Measurements from ENCODE around the gene ACSF2. TPM values are rescaled to one million over a fixed set of nuclear protein-coding genes. Genes with fewer than 3 reads are reported as not detected.

Gene ACSF2
- total and polyA plus RNA-seq, 2 donors (not counting 3 experiments of a cell fraction or from before 2014, with no cell fraction given): 33.2 to 37.2 TPM

DNA sequence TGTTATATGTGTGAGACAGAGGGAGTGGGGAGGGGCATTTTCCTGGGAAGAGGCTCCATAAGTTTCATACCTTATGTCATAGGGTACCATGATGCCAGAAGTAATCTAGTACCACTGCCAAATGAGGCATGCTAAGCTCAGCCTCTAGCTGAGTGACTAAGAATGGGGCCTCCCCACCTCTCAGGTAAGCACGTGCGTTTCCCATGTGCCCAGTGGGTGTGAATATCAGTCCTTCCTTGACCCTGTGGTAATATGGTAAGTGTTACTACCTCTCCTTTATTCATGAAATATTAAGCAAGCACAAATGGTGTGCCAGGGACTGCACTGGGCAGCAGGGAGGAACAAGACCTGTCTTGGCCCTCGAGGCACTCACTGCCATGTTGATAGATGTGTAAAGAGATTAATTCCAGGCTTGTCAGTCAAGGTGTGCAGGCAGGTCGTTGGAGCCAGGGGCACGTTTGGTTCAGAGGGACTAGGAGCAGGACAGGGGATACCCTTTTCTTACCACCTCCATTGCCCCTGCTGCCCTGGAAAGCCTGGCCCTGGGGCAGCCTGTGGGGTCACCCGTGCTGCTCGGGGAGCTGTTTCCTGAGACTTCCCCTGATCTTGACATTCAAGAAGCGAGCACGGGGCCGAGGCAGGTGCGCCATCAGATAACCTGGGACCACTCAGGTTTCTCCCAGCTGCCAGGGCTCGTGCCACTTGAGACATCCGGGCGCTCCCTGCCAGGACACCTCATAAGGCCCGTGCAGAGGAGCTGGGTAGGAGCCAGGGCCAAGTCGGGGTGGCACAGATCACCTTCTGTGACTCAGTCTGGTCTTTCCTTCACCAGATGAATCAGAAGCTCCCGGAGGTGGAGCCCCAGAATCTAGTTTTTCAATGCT is 61.4 kb downstream of the ACSF2 start:
- FAIRE-seq (no peak), DNase-seq (ENCODE audit: low read depth, low spot score) (no peak)
- no peaks in the 10 kb centered on the region for H4K20me1 ChIP-seq (replicated peaks; ENCODE audit: control insufficient read depth, extremely low read depth, insufficient read depth, low read length)
- BruUV-seq (replicated peaks): no TSS peak
- no peaks in the 10 kb centered on the region for H3K9me3 ChIP-seq (replicated peaks; ENCODE audit: control insufficient read depth, insufficient read depth, low read length)
- H3K9me1 ChIP-seq (replicated peaks; ENCODE audit: control insufficient read depth, extremely low read depth, insufficient read depth, low read length): no peaks in the 10 kb centered on the region
- TF ChIP-seq, protein P1, sequence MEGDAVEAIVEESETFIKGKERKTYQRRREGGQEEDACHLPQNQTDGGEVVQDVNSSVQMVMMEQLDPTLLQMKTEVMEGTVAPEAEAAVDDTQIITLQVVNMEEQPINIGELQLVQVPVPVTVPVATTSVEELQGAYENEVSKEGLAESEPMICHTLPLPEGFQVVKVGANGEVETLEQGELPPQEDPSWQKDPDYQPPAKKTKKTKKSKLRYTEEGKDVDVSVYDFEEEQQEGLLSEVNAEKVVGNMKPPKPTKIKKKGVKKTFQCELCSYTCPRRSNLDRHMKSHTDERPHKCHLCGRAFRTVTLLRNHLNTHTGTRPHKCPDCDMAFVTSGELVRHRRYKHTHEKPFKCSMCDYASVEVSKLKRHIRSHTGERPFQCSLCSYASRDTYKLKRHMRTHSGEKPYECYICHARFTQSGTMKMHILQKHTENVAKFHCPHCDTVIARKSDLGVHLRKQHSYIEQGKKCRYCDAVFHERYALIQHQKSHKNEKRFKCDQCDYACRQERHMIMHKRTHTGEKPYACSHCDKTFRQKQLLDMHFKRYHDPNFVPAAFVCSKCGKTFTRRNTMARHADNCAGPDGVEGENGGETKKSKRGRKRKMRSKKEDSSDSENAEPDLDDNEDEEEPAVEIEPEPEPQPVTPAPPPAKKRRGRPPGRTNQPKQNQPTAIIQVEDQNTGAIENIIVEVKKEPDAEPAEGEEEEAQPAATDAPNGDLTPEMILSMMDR (IDR thresholded peaks at IDR 0.05; ENCODE audit: extremely low read depth in 1 of 2, insufficient read depth in 1 of 2, low read depth in 1 of 2, low read length in 2 of 2): no peak
- TF ChIP-seq JUN (IDR thresholded peaks at IDR 0.05; ENCODE audit: borderline replicate concordance, insufficient read depth, insufficient read length, low read depth): no peak
- TF ChIP-seq, protein P2, sequence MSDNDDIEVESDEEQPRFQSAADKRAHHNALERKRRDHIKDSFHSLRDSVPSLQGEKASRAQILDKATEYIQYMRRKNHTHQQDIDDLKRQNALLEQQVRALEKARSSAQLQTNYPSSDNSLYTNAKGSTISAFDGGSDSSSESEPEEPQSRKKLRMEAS (IDR thresholded peaks at IDR 0.05; ENCODE audit: insufficient read depth, insufficient read length): no peak
- TF ChIP-seq POLR2A (IDR thresholded peaks at IDR 0.05; ENCODE audit: low read depth, low read length): no peak
- TF ChIP-seq POLR2AphosphoS5 (IDR thresholded peaks at IDR 0.05; ENCODE audit: insufficient read depth, low read depth, low read length): no peak
- no peak for TF ChIP-seq MYC (IDR thresholded peaks at IDR 0.05; ENCODE audit: low read depth, low read length)
- no peak for TF ChIP-seq FOS (IDR thresholded peaks at IDR 0.05; ENCODE audit: borderline replicate concordance, insufficient read depth, low read length)
- TF ChIP-seq EZH2 (IDR thresholded peaks at IDR 0.05; ENCODE audit: borderline replicate concordance, low read depth, low read length, severe bottlenecking): no peak
- no peak for TF ChIP-seq GATA2 (IDR thresholded peaks at IDR 0.05; ENCODE audit: insufficient read depth, insufficient read length, low read depth, low read length)
- no peaks in the 10 kb centered on the region for H3K27me3 ChIP-seq (ENCODE audit: control insufficient read depth in 2 of 2, insufficient read depth in 2 of 2, low read length in 2 of 2)
- peaks cover 0 to 10% of the 10 kb centered on the region in 2 experiments for H3K36me3 ChIP-seq (ENCODE audit: control insufficient read depth in 2 of 2, extremely low read depth in 1 of 2, insufficient read depth in 2 of 2, low read length in 2 of 2)
- no peak overlapping the region for H3K9ac ChIP-seq (replicated peaks; ENCODE audit: extremely low read depth, insufficient read depth, low read length)
- H3K4me3 ChIP-seq (replicated peaks in 1 of 3; ENCODE audit: insufficient read depth in 1 of 3, low read depth in 1 of 3, low read length in 3 of 3): no peak overlapping the region
- no peak overlapping the region for H2AFZ ChIP-seq (ENCODE audit: low read depth, low read length)
- no peaks in the 10 kb centered on the region for H3K79me2 ChIP-seq (ENCODE audit: control insufficient read depth, insufficient read depth, low read length)
- ChIA-PET POLR2A (no interaction called here), CTCF (interaction anchor here (1.1 to 1.4 kb wide), 4 partner anchors 14 to 63 kb away, joined by 3 to 6 read pairs (median 3); no protein-coding TSS in a partner anchor)
- intact Hi-C loops (cut with micrococcal nuclease) (no loop called here), dilution Hi-C loops (cut with MboI; ENCODE audit: extremely low pct_ligation_motif_present, low sequenced_read_pairs) (no loop called here)
- peaks cover 3% of the 10 kb centered on the region for H3K4me1 ChIP-seq (ENCODE audit: control insufficient read depth, extremely low read depth, insufficient read depth, low read length)
- no peak overlapping the region for H3K27ac ChIP-seq (ENCODE audit: insufficient read depth, low read depth, low read length)
- no peak overlapping the region for H3K4me2 ChIP-seq (ENCODE audit: insufficient read depth, low read length)

Data from endothelial cell of umbilical vein (primary cell).